ENCODE data around the gene CDC42SE2.

CDC42SE2 gene

DNA sequence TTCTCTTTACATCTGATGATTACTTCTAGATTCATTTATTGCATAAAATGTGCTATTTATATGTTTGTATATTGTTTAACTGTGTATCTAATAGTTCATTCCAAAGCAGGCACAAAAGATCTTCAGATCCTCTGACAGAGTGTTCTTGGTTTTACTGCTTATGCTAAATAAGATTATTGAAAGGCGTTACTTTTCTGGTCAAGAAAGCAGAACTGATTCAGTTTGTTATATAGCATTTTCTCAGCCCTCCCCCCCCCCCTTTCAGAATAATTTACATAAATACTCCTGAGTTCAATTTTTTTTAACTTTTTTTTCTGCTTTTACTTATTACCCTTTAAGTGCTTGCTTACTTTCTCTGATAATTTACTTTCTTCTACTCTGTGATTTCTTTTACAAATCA is 15.4 kb downstream of the CDC42SE2 start:
- DNase-seq, result peak in 1 of 6 experiments; percentile 55

DNA sequence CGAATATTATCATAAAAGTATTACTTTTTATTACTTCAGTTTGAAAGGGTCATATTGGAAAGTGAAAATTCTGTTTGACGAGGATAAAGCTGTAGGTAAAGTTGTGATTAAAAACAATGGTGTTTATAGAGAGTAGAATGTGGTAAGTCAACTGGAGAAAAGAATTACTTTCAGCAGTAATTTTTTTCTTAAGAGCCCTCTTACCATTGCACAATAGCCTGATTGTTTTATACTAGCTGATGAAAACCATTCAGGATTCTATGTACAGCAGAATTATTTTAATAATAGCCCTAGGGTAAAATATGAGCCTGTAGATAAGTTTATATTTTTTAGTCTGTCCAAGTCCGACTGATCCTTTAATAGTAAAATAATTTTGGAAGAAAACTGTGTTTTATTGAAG is 16.6 kb downstream of the CDC42SE2 start:
- no peak for DNase-seq

DNA sequence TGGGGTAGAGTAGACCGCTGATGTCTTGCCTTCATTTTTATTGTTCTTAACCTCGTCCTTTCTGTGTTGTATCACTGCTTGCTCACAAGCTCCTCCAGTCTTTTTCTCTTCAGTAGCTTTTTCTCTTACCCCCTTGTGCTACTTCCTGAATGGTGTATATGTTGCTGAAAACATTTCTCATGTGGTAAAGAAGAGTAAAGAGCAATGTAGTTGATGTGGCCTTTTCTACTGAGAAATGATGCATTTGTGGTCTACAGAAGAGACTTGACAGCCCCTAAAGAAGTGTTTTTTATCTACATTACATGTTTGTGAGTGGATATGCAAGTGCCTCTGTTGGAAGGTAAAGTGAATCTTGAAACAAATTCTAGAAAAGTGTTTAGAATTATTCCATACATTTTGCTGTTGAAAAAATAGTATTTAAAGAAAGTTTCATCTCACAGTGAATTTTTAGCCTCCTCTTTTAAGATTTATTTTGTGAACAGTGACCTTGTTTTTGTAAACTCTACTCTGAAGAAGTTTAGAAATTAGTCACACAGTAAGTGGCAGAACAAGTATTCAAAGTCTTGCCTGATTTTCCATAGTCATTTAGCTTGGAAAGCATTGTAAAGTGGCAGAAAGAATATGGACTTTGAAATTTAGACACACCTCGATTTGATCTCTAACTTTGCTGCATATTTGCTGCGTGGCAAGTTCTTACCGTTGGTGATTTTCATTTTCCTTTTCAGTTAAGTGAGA is 17.4 kb downstream of the CDC42SE2 start:
- peak in 3 of 6 experiments; percentile 86 to 90 (median 89) for DNase-seq

DNA sequence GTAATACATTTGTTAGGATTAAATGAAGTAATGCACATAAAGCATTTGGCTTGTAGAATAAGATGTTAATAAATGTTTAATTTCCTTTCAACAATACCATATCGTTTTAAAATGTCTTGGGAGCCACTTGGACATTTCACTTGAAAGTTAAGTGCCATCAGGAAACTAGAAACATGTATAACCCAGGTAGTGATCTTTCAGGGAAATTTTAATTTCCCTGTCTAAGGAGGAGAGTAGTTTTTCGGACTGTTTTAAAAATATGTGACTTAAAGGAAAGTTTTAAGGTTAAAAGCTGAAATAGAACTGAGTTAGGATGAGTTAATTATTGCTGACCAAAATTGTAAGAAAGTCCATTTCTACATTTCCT is 18.0 kb downstream of the CDC42SE2 start:
- DNase-seq, result no peak

DNA sequence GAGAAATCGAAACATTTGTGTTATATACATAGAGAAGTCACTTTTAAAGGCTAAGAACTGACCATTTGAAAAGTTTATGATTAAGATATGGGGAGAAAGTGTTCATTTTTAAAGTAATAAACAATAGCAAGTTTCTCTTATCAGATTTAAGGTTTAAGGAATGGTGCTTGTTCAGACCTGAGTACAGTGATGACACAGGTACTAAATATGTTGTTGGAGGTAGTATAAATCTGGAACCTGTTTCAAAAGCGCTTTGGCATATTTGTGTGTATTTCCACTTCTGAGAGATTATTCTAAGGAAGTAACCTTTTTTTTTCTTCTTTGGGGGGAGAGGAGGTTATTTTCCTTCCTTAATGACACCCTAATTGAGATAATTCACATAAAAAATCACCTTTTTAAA is 18.4 kb downstream of the CDC42SE2 start:
- DNase-seq, result no peak

DNA sequence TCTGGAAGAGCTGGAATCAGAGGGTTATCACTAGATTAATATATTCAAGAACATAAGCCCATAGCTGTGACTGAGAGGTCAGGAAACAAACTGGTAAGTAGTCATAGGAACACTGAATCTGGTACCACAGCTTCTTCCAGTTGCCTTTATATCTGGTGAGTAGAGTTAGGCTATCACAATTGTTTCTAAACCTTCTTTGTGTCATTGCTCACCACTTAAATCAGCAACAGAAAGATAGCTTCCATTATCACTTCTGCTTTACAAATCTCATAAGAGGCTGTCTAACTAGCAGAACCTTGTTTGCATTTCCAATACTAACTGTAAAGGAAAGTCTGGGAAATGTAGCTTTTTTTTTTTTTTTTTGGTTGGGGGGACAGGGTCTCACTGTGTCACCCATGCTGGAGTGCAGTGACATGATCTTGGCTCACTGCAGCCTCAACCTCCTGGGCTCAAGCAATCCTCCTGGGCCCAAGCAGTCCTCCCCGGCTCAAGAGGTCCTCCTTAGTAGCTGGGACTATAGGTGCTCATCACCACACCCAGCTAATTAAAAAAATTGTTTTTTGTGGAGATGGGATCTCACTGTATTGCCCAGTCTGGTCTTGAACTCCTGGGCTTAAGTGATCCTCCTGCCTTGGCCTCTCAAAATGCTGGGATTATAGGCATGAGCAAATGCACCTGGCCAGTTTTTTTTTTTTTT is 22.0 kb downstream of the CDC42SE2 start:
- no peak for DNase-seq

DNA sequence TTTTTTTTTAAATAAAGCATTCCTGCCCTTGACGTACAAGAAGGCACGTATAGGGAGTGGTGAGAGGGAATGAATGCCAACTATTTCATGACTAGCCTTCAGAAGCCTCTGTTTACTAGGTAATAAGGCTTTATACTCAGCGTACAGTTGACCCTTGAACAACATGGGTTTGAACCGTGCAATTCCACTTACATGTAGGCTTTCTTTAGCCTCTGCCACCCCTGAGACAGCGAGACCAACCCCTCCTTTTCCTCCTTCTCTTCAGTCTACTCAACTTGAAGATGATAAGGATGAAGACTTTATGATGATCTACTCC is 22.5 kb downstream of the CDC42SE2 start:
- DNase-seq, result no peak

DNA sequence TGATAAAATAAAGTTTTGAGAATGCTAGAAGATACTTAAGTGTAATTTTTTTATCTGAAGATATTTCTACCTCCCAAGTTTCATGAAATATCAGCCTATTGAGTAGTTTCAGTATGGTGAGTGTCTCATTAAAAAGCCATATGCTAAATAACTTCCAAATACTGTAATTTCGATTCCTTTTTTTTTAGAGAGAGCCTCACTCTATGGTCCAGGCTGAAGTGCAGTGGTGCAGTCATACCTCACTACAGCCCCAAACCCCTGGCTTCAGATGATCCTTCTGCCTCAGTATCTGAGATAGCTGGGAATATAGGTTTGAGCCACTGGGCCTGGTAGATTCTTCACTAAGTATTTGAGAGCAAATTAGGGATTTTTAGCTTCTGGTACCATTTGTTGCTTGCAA is 24.5 kb downstream of the CDC42SE2 start:
- no peak for DNase-seq

DNA sequence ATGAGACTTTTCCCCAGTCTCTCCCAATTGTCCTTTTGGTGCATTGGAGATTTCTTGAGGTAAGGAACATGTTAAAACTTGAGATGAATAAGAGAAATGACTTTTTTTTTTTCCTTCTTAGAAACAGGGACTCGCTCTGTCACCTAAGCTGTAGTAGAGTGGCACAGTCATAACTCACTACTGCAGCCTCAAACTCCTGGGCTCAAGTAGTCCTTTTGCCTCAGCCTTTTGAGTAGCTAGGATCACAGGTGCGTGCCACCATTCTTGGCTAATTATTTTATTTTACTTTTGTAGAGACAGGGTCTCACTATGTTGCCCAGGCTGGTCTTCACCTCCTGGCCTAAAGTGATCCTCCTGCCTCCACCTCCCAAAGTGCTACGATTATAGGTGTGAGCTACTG is 25.9 kb downstream of the CDC42SE2 start:
- peak in 1 of 6 experiments; percentile 42 for DNase-seq

DNA sequence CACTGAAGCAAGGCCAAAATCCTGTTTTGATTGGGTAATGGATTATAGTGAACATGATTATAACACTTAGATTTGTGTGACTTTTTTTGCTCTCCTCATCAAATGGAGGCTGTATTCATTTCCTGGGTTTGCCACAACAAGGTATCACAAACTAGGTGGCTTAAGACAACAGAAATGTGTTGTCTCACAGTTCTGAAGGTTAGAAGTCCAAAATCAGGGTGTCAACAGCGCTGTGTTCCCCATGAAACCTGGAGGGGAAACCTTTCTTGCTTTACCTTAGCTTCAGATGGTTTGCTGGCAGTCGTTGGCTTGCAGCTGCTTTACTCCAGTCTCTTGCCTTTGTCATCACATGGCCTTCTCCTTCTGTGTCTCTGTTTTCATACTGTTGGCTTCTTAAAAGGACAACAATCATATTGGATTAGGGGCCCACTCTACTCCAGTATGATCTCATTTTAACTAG is 32.4 kb downstream of the CDC42SE2 start:
- DNase-seq, result peak in 2 of 6 experiments; percentile 13 to 20

DNA sequence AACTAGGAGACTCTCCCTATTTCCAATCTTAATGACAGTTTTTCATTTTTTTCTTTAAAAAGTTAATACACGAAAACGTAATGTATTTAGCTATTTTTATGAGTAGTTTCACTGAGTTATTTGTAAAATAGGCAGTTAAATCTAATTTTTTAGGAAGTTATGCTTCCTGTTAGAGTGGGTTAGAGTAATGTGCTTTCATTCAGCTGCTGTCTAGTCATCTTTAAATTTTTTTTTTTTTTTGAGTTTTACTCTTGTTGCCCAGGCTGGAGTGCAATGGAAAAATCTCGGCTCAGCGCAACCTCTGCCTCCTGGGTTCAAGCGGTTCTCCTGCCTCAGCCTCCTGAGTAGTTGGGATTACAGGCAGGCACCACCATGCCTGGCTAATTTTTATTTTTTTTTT is 34.0 kb downstream of the CDC42SE2 start:
- no peak for DNase-seq

DNA sequence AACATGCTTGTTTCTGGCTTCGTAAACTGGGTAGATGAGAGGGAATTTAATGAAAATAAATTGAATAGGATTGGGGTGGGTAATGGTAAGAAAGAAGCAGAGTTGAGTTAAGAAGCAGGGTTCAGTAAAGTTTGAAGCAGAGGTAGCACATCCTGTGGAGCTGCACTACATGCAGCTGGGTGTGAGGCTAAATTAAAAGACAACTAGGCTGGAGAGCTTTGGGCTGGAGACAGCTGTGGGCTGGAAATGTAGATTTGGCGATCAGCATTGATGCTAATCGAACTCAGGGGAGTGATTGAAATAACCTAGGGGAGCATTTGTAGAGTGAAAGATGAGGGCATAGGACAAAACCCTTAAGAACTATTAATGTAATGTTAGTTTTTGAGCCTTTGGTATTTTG is 35.6 kb downstream of the CDC42SE2 start:
- no peak for DNase-seq

DNA sequence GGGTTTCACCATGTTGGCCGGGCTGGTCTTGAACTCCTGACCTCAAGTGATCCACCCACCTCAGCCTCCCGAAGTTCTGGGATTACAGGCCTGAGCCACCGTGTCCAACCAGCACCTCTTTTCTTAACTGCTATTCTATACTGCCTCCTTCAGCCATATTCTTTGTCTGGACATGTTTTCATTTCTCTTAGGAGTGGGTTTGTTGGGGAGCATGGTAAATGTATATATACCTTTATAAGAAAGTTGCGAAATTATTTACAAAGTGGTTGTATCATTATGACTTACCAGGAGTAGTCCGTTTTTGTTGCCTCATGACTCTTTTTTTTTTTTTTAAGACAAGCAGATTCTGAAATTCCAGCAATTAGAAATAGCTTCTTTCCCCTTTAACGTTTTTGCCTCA is 38.7 kb downstream of the CDC42SE2 start:
- DNase-seq, result no peak

DNA sequence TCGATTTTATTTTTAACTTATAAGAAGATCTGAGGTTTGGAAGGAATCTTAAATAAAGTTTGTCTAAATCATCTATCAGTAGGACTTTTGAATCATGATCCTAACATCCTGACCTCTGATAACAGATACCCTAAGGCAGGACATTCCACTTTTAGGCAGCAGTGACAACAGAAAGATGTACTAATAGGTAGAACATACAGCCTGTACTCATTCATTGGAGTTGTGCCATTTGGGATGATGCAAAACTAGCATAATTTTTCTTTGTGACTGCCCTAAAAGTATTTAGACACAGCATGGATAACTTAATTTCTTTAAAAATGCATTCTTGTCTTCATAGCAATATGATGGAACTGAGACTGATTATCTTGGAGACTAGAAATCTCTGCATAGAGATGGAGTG is 39.7 kb downstream of the CDC42SE2 start:
- no peak for DNase-seq

DNA sequence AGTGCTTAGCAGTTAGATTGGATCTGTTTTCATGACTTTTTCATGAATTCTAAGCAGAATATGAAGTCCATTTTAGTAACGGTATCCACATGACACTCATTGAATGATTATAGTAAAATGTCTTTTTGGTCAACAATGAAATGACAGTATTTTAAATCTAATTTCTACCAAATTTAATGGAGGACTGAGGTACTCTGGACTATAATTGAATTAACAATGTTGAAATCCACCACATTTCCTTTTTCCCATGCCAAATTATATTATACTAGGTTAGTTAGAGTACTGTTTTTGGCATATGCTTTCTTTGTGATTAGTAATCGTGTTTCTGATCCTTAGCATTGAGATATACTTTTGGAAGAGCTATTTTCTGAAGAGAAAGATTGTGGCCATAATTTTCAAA is 40.6 kb downstream of the CDC42SE2 start:
- DNase-seq, result no peak

DNA sequence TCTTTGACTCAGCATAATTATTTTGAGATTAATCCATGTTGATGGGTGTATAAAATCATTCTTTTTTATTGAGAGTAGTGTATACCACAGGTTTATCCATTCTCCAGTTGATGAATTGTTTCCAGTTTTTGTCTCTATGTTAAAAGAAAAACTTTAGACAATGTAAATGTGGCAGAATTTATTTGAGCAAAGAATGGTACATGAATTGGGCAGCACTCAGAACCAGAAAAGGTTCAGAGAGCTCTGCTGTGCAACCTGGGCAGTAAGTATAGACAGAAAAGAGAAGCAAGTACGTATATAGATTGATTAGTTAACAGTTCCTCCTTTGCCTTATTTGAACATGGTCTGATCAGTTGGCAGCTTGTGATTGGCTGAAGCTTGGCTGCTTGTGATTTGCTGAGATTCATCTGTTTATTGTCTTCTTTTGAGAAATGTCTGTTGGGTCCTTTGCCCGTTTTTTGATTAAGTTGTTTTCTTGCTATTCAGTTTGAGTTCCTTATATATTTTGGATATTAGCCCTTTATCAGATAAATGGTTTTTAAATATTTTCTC is 41.4 kb downstream of the CDC42SE2 start:
- no peak for DNase-seq

DNA sequence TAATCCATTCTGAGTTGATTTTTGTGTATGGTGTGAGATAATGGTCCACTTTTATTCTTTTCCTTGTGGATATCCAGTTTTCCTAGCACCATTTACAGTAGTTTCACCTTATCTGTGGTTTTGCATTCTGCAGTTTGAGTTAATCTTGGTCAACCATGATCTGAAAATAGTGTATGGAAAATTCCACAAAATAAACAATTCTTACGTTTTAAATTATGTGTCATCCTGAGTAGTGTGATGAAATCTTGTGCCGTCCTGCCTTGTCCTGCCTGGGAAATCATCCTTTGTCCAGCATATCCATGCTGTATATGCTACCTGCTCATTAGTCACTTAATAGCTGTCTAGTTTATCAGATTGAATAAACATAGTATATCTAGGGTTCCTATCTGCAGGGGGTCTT is 42.1 kb downstream of the CDC42SE2 start:
- no peak for DNase-seq

DNA sequence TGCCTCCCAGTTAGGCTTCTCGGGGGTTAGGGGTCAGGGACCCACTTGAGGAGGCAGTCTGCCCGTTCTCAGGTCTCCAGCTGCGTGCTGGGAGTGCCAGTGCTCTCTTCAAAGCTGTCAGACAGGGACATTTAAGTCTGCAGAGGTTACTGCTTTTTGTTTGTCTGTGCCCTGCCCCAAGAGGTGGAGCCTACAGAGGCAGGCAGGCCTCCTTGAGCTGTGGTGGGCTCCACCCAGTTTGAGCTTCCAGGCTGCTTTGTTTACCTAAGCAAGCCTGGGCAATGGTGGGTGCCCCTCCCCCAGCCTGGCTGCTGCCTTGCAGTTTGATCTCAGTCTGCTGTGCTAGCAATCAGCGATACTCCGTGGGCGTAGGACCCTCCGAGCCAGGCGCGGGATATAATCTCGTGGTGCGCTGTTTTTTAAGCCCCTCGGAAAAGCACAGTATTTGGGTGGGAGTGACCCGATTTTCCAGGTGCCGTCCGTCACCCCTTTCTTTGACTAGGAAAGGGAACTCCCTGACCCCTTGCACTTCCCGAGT is 48.5 kb downstream of the CDC42SE2 start:
- peak in 4 of 6 experiments; percentile 31 to 50 (median 34) for DNase-seq

DNA sequence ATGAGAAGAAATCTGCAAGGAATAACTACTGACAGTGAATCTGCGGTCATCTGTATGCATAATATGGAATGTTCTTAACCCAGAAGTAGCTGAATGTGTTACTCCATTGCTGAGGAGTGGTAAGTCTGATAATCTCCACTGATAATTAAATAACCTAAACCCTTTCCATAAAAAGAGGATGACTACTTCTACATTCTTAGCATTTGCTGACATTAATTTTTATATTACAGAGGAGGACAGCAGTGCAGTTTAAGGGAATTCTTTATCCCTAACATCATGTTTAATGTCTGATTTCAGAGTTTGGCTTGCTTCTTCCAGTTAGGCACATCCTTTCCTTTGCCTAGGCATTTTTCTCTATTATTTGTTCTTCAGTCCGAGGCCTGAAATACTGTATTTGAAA is 52.2 kb downstream of the CDC42SE2 start:
- no peak for DNase-seq

DNA sequence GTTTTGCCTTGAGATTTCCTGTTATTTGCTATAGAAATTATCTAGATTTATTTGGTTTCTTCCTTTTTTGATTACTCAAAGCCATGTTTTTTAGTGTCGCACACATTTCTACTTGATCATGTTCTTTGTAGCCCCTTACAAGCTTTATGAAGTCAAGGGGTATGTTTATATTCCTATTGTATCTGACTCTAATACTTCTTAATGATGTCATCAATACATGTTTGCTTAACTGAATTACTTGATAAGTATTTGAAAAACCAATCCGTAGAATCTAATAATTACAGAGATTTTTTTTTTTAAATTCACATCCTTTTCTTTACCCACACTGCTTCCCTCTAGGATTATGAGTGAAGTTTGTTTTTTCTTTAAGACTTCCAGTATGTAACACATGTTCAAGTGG is 53.0 kb downstream of the CDC42SE2 start:
- no peak for DNase-seq

DNA sequence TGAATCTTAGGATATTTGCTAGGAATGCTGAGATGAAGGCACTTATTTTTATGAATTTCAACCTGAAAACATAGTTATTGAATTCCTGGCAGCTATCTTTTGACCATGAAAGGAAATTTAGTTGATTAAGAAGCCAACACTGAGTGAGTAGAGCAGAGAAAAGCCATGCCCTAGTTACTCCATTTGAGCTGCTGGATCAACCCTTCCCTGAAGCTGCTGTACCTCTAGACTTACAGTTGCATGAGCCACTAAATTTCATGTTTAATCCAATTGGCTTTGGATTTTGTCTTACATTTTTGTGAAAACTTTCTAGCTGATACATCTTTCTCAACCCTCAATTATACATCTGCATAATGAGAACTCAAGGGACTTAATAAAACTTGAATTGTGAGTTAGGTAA is 54.6 kb downstream of the CDC42SE2 start:
- DNase-seq, result no peak

DNA sequence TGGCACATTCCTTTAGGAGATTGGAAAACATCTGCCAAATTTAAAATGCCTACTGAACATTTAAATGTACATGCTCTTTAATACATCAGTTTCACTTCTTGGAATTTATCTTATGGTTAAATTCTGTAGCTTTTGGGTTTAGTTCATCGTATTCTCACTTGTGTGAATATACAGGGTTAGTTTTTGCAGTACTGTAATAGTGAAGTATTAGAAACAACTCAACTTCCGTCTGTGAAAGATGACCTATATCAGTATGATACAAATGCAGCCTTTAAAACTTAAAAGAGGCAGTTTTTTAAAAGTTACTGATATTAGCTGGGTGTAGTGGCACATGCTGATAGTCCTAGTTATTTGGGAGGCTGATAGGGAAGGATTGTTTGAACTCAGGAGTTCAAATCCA is 57.2 kb downstream of the CDC42SE2 start:
- DNase-seq, result no peak

DNA sequence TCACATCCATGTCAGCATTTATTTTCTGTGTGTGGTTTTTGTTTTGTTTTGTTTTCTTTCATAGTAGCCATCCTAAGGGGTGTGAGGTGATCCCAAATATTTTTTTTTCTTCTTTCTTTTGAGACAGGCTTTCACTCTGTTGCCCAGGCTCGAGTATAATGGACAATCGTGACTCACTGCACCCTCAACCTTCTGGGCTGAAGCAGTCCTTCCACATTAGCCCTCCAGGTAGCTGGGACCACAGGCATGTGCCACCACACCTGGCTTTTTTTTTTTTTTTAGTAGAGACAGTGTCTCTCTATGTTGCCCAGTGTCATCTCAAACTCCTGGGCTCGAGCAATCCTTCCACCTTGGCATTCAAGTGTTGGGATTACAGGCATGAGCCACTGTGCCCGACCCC is 59.1 kb downstream of the CDC42SE2 start:
- DNase-seq, result no peak

DNA sequence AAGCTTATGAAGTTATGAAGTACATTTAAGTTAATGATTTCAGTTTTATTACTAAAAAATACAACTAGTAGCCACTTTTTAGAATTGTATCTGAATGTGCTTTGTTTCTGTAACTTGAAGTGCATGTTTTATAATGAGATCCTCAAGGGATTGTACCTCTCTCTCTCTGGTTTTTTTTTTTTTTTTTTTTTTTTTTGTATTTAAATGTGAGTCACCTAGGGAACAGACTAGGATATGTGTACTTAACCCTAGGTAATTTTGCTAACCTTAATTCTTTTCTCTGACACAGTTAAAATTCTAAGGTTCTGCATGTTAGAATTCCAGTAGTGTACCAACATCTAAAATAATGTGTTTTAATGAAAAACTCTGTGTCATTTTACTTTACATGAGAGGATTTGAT is 59.5 kb downstream of the CDC42SE2 start:
- DNase-seq, result no peak

Measured in stimulated activated naive CD4-positive, alpha-beta T cell (primary cell).